Neural crest cell (in vitro differentiated cells): ENCODE results near the gene LIAS. TPM values are rescaled to one million over a fixed set of nuclear protein-coding genes. Genes with fewer than 3 reads are reported as not detected.

Source experiments
- DNase-seq: peaks from one replicate; pipeline ENCODE4 v3.0.0; 2021; ENCODE audit warnings: low read depth, mixed read lengths, low spot score
- H3K27ac Mint-ChIP-seq: one replicate; pipeline ENCODE4 v1.8.0; 2021; ENCODE audit warnings: mild to moderate bottlenecking, mixed read lengths; ENCODE audit not compliant: unreplicated experiment
- H3K27me3 Mint-ChIP-seq: 2 replicates; pipeline ENCODE4 v1.8.0; 2021; ENCODE audit warnings: low read depth, mild to moderate bottlenecking, mixed read lengths
- H3K36me3 Mint-ChIP-seq: 2 replicates; pipeline ENCODE4 v1.8.0; 2021; ENCODE audit warnings: low read depth, mild to moderate bottlenecking, mixed read lengths
- H3K4me1 Mint-ChIP-seq: 2 replicates; pipeline ENCODE4 v1.8.0; 2021; ENCODE audit warnings: mixed read lengths
- H3K4me3 Mint-ChIP-seq: one replicate; pipeline ENCODE4 v1.8.0; 2021; ENCODE audit warnings: mild to moderate bottlenecking, mixed read lengths
- H3K9me3 Mint-ChIP-seq: 2 replicates; pipeline ENCODE4 v1.8.0; 2021; ENCODE audit warnings: mixed read lengths
- microRNA-seq: library from miRNA; unstranded; fragments of <30 nt; microRNA quantifications from one replicate; pipeline ENCODE4, GENCODE V29; 2020
- total RNA-seq: library from RNA; stranded (reverse); gene quantifications from 2 replicates; pipeline ENCODE4 v1.2.1, GENCODE V29; 2021
- TF ChIP-seq, protein P1 (sequence below): fragments of 200-600 bp; sonication (generic); conservative IDR thresholded peaks from 2 replicates; pipeline ENCODE4 v1.5.0; 2021; ENCODE audit warnings: antibody characterized with exemption, mild to moderate bottlenecking

LIAS gene
- total RNA-seq, 1 donor from 2014 or later = 19.0 TPM

DNA sequence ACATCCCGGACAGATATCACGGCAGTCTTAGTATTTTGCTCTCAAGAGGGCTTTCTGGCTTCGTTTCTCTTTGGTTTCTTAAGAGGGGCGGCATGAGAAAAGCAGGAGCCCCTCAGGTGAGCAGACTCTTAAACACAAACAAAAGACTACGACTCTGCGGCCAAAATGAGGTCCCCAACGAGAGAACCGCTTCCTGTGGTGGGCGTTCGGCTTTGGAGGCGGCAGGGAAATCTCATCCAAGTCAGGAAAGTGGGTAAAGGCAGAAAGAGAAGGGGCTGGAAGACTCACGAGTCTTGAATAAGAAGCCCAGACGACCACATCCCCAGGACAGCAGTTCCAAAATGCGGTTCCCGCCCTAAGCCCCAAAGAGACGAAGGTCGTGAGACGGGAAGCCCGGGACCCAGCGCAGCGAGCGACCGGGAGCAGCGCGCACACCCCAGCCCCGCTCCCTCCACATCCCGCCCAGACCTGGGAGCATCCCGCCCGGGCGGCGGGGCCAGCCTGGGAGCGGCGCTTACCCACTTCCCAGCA lies 68.0 kb downstream of the LIAS start:
- peaks cover 11% of the 10 kb centered on the region for H3K9me3 Mint-ChIP-seq
- TF ChIP-seq, protein P1, sequence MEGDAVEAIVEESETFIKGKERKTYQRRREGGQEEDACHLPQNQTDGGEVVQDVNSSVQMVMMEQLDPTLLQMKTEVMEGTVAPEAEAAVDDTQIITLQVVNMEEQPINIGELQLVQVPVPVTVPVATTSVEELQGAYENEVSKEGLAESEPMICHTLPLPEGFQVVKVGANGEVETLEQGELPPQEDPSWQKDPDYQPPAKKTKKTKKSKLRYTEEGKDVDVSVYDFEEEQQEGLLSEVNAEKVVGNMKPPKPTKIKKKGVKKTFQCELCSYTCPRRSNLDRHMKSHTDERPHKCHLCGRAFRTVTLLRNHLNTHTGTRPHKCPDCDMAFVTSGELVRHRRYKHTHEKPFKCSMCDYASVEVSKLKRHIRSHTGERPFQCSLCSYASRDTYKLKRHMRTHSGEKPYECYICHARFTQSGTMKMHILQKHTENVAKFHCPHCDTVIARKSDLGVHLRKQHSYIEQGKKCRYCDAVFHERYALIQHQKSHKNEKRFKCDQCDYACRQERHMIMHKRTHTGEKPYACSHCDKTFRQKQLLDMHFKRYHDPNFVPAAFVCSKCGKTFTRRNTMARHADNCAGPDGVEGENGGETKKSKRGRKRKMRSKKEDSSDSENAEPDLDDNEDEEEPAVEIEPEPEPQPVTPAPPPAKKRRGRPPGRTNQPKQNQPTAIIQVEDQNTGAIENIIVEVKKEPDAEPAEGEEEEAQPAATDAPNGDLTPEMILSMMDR = no peak
- DNase-seq = no peak
- no peaks in the 10 kb centered on the region for H3K27me3 Mint-ChIP-seq
- peaks cover 38% of the 10 kb centered on the region for H3K4me1 Mint-ChIP-seq
- H3K36me3 Mint-ChIP-seq = peaks cover 19% of the 10 kb centered on the region
- H3K4me3 Mint-ChIP-seq = peak overlapping the region; percentile 98
- H3K27ac Mint-ChIP-seq = peak overlapping the region; percentile 98

DNA sequence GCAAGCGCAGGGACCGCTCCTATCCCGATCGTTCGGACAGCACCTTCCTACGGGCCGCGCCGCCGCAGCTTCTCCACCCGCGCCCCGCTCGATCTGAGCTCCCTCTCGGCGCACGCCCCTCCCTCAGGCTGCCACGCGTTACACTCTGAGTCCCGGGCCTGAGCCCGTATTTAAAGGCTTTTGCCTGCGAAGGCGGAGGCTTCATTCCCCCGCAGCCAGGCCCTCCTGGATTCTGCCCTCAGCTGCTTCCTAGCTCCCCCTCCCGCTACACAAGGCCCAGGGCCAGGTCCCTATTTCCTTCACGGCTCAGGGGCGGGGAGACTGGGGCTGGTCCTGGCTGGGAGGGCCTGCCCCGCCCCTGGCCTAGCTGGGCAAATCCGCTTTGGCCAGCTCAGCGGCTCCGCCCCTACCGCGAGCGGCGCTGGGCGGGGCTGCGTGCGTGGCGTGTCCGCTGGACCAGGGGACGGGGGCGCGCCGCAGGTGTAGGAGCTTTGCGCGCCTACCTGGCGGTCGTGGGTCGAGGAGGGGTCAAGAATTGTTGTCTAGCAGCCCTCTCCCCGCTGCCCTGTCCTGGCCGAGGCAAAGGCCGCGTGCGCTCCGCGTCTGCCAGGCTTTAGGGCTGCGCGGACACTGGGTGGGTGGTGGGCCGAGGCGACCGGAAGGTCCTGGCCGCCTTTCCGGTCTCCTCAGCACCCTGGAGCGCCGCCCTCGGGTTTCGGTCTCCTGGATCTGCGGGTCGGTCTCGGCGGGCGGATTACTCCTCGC lies 68.6 kb downstream of the LIAS start, which contains the start of gene UGDH:
Gene UGDH, minus strand, starts transcription at position 144 of the 765 bp plus-strand sequence. CDS start 5,927 bp downstream, outside the sequence.
- TF ChIP-seq, protein P1 = no peak
- H3K4me3 Mint-ChIP-seq = peak within 1 kb of the TSS; percentile 98
- H3K27me3 Mint-ChIP-seq = no peaks in the 10 kb centered on the region
- peaks cover 15% of the 10 kb centered on the region for H3K9me3 Mint-ChIP-seq
- H3K36me3 Mint-ChIP-seq = peaks cover 25% of the 10 kb centered on the region
- H3K4me1 Mint-ChIP-seq = peaks cover 32% of the 10 kb centered on the region
- DNase-seq = peak; percentile 90
- H3K27ac Mint-ChIP-seq = peak within 1 kb of the TSS; percentile 99

DNA sequence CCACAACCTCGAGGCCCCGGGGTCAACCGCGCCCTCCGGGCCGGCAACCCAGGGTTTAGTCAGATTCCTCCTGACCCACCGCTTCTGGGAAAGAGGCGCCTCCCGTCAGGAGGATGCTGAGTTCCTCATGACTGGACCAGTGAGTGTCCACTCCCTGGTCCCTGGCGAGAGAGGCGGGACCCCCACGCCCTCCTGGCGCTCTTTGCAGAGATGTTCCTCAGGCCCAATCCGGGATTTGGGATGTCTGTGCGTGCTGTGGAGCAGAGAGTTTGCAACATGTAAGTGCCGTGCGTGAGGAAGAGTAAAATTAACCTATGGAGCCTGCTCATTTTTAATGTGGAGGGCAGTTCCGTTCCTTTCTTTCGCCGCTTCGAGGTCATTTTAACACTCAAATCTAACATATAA lies 69.2 kb downstream of the LIAS start:
- peak overlapping the region; percentile 98 for H3K4me3 Mint-ChIP-seq
- no peak for DNase-seq
- H3K4me1 Mint-ChIP-seq = peaks cover 30% of the 10 kb centered on the region
- TF ChIP-seq, protein P1 = no peak
- H3K9me3 Mint-ChIP-seq = peaks cover 18% of the 10 kb centered on the region
- peak overlapping the region; percentile 10 for H3K27ac Mint-ChIP-seq
- no peaks in the 10 kb centered on the region for H3K27me3 Mint-ChIP-seq
- peaks cover 31% of the 10 kb centered on the region for H3K36me3 Mint-ChIP-seq

Small RNA genes lying within 50 kb of the gene (microRNA-seq; reads per million reads assigned to microRNA genes)
- gene MIR5591 = not detected

Other genes starting within 250 kb of the LIAS start
- gene RFC1, start 92.7 kb upstream of the LIAS start, total RNA-seq = 69.3 and 77.4 TPM in 2 replicates
- gene KLB, start 52.1 kb upstream of the LIAS start, total RNA-seq = not detected in 2 replicates
- 1,529 and 1,562 TPM in 2 replicates for gene RPL9, start 134 bp upstream of the LIAS start, total RNA-seq
- 110 and 111 TPM in 2 replicates for gene UGDH, start 68.4 kb downstream of the LIAS start, total RNA-seq
- 7.9 and 9.8 TPM in 2 replicates for gene SMIM14, start 179.8 kb downstream of the LIAS start, total RNA-seq
- 79.3 and 94.0 TPM in 2 replicates for gene UBE2K, start 239.1 kb downstream of the LIAS start, total RNA-seq